Endometrial microvascular endothelial cells (primary cell): ENCODE data around the gene ANKH. TPM values are rescaled to one million over a fixed set of nuclear protein-coding genes. Genes with fewer than 3 reads are reported as not detected.
"Not testable (repeated sequence)": the region's sequence is repeated elsewhere in the genome, so short reads cannot be mapped to it uniquely, and the experiment has no call there.

ENCODE experiments used
- in situ Hi-C: cut with HindIII; loops from 2 replicates; pipeline ENCODE4 v1.10.0; 2017; ENCODE audit warnings: low sequenced_read_pairs, low pct_unique_long_range_greater_than_20kb; ENCODE audit errors: inconsistent ontology term
- total RNA-seq: library from RNA; depleted of rRNA; stranded (reverse); fragments of >200 nt; gene quantifications from one replicate; pipeline ENCODE4 v1.2.3, GENCODE V29; 2015; ENCODE audit errors: inconsistent ontology term

Gene ANKH
- total RNA-seq, 1 donor from 2014 or later: 24.0 TPM

DNA sequence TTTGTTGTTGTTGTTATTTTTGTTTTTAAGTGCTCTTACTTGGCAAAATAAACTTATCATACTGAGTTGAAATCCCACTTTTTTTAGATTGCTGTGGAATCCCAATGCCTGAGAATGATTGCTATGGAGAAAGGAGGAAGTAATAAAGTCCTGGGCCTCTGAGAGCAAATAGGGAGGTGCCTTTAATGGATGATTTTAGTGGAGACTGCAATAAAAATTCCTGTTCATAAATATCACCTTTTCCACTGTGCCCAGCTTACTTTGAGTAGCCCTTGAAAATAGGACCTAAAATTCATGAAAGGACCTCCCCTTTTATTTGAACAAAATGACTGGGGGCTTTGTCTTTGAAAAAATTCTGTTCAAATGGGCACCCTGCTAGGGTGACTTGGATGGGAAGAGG lies 21.8 kb upstream of the ANKH start:
- in situ Hi-C loops: no loop called here

DNA sequence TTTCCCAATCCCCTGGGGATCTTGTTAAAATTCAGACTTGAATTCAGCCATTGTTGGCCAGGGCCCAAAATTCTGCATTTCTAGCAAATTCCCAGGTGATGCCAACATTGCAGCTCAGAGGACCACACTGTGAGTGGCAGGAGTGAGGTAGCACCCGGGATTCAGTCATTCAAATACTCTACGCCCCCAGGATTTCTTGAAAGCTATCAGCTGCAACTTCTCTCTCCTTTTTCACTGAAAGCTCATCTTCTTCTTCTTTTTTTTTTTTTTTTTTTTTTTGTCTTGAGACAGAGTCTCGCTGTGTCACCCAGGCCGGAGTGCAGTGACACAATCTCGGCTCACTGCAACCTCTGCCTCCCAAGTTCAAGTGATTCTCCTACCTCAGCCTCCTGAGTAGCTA lies 19.3 kb upstream of the ANKH start:
- in situ Hi-C loops: no loop called here

DNA sequence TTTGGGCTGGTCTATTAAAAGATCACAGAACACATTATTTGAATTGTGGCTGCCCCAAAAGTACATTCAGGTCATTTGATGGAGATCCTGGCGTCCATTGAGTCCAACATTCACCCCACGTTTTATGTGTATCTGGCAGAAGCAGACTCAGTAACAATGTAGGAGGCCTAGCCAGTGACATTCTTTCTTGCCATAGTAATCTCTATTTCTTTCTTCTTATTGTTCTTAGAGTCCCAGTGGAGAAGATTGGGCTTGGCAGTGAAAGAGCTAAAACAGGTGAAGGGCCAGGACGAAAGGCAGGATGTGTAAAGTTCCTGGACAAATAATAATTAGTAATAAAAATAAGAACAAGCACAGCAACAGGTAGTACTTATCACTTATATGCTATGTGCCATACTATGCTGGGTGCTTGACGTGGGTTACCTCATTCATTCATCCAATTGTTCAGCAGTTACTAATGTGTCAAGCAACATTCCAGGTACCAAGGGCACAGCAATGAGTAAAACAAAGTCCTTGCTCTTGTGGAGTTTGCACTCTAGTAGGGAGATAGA lies 12.6 kb upstream of the ANKH start:
- in situ Hi-C loops: no loop called here

DNA sequence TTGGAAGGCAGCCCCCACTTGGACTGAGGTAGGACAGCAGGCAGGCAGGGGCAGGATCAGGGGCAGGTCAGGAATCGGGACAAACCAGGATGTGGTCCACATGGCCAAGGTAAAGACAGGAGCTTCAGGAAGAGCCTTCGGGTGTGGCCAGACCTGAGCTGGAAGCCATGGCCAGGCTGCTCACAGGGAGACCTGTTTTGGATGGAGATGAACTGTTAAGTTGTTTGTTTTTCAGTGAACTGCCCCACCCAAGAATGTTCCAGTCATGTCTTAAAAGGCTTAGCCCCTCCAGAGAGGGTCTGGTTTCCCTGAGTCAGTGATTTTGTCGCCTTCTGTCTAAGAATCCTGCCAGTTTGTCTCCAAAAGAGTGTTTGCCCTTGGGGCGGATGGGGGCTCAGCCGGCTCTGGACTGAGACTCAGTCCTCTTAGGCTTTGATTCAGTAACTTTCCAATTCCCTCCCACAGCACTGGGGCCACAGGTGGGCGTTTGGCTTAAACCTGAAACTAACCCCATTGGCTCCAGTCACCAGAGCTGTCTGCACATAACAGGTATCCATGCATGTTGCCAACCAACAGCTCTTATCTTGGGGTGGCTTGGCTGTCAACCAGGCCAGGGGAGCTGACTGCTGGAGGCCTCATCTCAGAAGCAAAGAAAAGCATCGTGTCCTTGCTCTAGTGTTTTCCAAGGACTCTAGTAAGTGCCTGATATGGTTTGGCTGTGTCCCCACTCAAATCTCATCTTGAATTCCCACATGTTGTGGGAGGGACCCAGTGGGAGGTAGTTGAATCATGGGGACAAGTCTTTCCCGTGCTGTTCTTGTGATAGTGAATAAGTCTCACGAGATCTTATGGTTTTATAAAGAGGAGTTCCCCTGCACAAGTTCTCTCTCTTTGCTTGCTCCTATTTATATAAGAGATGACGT lies 11.3 kb upstream of the ANKH start:
- in situ Hi-C loops: no loop called here

DNA sequence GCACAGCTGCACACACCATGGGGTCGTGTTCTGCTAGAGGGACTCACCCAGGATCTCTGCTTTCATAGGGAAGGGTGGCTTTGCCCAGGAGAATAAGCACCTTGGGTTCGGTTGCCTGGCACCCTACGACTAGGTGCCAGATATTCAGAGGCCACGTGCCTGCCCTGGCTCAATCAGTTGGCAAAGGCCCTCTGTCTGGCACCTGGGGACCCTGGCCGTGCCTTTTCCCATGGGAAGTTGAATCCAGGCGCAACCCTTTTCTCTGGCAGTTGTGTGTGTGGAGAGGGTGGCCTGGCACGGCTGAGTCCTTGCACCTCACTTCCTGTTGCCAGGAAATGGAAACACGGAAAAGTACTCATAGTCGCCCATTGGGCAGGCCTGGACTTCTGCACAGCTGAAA lies 10.2 kb upstream of the ANKH start:
- in situ Hi-C loops: no loop called here

DNA sequence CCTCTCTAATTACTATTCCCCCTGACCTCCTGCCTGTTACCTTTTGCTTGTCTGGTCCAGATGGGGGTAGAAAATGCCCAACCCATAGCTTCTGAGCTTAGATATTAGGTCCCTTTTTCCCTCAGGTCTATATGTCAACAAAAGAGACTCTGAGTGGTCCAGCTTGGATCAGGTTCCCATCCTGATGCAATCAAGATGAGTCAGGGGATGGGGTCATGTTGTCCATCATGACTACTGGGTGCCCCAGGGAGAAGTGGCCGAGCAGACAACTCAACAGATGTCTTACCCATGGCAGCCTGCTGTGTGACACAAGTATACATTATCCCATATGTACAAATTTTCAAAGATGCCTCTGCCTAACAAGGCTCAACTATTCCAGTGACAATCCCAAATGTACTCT lies 9.1 kb upstream of the ANKH start:
- in situ Hi-C loops: no loop called here

DNA sequence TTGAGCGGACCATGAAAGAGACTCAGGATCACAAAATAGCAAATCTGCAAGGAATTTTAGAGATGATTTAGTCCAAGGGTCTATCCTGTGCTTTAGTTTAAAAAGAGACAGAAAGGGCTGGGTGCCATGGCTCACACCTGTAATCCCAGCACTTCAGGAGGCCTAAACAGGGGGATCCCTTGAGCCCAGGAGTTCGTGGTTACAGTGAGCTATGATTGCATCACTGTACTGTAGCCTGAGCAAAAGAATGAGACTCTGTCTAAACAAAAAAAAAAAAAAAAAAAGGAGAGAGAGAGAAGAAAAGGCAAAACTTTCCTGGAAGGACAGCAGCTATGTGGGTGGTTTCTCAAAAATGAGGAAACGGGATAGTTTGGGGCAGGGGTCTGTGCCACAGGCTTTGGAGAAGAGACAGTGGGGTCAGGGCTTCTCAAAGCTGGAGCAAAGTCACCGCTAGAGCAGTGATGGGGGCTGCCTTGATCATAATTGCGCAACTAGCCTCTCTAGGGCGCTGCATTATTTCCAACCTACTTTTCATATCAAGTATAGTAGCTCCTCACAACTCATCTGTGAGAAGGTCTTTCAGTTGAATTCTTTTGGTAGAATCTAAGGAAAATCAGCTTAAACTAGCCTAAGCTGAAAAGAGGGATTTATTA lies 8.5 kb upstream of the ANKH start:
- in situ Hi-C loops: no loop called here

DNA sequence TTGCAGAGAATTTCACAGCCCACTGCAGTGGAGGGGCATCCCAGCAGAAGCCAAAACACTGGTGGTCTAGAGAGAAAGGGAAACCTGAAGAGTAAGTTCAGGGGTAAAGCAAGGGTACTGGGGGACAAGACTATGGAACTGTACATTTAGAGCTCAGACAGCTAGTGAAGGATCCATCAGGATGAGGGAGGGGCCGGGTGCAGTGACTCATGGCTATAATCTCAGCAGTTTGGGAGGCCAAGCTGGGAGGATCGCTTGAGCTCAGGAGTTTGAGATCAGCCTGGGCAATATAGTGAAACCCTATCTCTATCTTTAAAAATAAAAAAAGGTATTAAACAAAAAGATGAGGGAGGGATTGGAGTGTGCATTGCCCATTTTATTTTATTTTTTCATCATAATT lies 7.8 kb upstream of the ANKH start:
- in situ Hi-C loops: no loop called here

DNA sequence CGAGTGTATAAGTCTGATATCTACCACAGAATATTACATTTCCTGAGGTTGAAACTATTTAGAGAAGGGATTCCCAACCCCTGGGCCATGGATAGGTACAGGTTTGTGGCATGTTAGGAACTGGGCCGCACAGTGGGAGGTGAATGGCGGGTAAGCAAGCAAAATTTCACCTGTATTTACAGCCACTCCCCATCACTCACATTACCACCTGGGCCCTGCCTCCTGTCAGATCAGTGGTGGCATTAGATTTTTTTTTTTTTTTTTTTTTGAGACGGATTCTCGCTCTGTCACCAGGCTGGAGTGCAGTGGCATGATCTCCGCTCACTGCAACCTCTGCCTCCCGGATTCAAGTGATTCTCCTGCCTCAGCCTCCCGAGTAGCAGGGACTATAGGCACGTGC lies 6.6 kb upstream of the ANKH start:
- in situ Hi-C loops: not testable (repeated sequence)

DNA sequence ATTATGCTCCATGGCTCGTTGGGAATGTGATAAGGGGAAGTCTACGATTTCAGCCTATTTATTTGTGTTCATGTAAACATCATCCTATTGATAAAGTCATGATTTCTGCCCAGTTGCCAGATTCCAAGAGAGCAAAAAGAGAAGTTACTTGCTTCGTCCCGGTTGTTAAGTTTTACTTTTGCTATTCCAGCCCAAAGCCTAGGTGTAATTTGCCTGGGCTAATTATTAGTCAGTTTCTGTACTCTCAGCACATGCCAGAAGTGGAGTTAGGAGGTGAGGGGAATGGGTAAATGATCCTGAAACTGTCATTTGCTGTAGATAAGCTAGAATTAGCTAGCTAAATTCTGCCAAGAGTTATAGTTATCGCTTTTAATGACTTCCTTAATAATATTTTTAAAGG lies 4.5 kb upstream of the ANKH start:
- in situ Hi-C loops: no loop called here

DNA sequence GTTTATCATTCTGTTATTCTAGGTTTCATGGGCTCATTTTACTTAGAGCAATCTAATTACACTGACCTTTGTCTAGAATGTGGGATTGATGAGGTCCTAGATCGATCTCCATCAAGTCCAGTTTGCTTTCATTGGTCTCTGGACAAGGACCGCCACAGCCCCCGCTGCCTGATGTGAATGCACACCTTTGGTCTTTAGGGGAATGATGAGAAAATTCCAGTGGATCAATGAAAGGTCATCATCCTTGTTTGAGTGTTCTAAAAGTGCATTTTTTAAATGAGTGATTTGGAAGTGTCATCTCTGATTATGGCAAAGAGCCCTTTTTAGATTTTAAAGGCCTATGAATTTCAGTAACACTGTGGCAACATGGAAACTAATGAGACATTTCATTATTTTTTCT lies 2.2 kb upstream of the ANKH start:
- in situ Hi-C loops: loop anchor here (25.0 kb wide), 1 partner anchor 161 kb away; no protein-coding TSS in a partner anchor

DNA sequence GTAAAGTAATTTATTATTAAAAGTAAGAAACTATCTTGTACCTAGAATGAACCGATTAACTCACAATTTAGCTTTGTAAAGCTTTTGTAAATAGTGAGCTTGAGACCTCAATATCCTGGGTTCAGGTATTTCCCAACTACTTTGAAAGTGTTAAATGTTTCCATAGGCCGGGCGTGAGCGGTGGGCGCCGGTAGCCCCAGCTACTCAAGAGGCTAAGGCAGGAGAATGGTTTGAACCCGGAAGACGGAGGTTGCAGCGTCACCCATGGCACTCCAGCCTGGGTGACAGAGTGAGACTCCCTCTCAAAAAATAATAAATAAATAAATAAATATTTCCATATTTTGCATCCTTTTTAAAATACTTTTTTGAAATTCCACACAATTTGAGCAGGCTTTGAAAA lies 1.5 kb upstream of the ANKH start:
- in situ Hi-C loops: loop anchor here (25.0 kb wide), 1 partner anchor 161 kb away; no protein-coding TSS in a partner anchor

DNA sequence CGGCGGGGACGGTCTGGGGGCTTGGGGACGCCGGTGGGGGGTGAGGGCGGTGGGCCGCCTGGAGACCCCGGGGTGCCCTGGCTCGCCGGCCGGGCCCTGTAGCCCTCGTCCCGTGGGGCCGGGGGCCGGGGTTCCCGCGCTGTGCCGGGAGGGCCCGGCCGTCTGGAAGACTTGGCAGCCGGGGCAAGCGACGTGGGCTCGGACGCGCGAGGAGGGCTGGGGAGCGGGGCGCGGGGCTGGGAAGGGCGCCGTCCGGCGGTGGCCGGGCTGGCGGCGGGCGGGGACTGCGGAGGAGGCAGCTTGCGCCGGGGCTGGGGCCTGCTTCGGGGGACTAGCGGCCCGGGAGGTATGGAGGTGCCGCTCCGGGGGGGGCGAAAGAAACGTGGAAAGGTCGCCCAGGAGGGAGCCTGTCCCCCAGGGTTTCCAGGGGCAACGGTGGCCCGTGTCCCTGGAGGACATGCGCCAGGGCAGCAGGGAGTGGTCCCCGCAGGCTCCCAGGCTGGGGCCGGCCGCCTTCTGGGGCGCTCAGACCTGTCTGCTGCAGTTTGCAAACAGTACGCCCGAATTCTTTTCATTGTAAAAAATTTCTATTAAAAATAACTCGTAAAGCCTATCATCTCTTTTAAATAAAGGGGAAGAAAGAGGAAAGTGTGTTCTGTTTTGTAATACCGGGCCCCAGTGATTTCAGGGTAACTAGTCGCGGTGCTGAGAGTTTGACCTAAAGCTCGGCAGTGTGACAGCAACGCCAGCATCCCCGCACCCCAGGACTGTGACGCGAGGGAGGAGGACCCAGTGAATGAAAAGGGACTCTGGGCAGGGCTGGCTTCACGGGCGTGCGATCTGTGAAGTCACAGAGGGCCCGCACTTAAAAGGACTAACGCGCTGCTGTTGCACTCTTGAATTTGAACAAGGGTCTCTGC lies 752 bp upstream of the ANKH start:
- in situ Hi-C loops: loop anchor here (25.0 kb wide), 1 partner anchor 160 kb away; no protein-coding TSS in a partner anchor

DNA sequence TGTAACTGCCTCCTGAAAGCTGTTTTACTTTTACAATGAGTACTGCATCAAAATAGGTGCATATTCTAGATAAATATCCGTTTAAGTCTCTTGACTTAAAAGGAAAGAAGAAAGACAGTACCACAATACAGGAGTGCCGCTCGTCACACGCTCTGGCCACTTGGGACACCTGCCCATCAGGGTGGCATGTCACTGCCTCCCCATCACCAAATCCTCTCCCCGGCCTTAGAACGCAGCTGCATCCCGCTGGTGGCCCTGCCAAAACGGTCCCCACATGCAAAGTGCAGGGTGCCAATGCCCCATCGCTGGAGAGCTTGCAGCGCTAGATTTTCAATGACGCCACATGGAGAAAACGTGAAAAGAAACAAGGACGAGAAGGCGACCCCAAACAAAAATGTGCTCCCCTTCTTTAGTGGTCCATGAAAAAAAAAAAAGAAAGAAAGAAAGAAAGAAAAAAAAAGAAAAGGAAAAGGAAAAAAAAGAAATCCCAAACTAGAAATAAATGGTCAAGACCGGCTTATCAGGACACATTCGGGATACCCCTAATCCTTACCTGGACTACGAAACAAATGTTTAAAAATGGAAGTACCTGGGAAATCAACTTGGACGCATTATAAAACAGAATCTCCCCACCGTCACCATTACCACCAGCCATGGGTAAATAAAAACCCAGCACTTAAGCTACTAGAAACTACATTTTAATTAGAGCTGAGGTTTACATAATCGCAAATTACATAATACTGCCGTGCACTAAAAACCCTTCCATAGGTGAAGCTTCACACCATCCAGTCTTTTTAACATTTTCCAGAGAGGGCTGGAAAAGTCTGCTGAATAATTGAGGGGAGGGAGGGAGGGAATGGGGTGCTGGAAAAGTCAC lies 1.0 kb downstream of the ANKH start:
- in situ Hi-C loops: loop anchor here (25.0 kb wide), 1 partner anchor 158 kb away; no protein-coding TSS in a partner anchor

DNA sequence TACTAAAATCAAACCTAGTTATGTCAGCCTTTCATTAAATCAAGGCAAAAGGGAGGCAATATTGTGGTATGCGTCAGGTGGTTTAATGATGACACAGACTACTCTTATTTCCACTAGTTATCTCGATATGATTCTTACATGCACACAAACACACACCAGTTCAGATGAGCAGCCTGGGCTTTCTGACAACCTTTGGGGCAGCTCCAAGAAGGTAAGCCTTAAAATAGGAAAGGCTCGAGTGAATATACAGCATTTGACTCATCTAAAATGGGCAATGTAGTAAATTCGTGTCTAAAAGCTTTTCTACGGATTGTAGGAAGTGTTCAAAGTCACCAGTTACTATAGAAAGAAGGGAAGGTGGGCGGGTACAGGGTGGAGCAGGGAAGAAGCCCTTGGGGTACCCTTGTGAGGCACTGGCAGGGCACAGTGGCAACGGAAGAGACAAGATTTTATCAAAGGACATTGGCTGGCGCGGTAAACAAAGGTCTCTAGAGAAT lies 1.9 kb downstream of the ANKH start:
- in situ Hi-C loops: loop anchor here (25.0 kb wide), 1 partner anchor 157 kb away; no protein-coding TSS in a partner anchor

DNA sequence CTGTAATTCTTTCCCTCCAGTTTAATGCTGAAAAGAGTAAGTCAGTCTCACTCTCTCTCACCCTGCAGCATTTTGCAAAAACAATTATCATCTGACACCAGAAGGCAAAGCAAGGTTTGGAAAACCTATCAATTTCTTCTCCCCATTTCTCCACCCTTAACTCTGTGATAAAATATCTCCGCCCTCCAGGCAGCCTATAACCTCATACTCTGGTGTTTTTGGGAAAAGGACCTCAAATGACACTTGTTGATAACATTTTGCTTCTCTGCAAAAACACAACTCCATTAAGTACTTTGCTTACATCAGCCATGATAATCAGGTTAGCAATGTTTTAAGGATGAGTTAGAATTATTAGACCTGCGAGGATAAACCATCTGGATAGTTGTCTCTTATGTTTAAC lies 2.3 kb downstream of the ANKH start:
- in situ Hi-C loops: loop anchor here (25.0 kb wide), 1 partner anchor 157 kb away; no protein-coding TSS in a partner anchor

DNA sequence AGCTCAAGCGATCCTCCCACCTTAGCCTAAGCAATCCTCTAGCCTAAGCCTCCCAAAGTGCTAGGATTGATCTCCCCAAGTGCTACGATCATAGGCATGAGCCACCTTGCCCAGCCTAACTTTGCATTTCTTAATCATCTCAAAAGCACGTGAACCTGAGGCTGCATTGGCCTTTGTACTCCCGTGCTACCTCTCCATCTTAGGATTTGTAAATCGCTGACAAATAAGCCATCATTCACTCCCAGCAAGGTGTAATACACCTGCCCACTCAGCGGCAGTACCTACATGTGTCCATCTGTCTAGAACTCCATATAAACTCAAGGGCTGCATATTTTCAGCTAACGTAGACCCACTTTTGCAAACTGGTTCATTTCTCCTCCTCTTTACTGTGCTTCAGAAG lies 2.8 kb downstream of the ANKH start:
- in situ Hi-C loops: loop anchor here (25.0 kb wide), 1 partner anchor 156 kb away; no protein-coding TSS in a partner anchor
